ENCODE measurements around the gene GZF1.
"Not testable (repeated sequence)": the region's sequence is repeated elsewhere in the genome, so short reads cannot be mapped to it uniquely, and the experiment has no call there.

The GZF1 gene

DNA sequence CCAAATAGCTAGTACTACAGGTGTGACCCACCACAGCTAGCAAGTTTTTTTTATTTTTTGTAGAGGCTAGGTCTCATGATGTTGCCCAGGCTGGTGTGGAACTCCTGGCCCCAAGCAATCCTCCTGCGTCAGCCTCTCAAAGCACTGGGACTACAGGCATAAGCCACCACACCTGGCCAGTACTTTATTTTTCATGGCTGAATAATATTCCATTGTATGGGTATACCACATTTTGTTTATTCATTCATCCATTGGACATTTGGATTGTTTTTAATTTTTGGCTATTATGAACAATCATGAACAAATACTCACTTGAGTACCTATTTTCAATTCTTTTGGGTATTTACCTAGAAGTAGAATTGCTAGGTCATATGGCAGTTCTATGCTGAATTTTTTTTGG is 18.4 kb upstream of the GZF1 start:
- H3K27ac ChIP-seq, result no peak overlapping the region
- TF ChIP-seq ZFX (IDR thresholded peaks at IDR 0.05; ENCODE audit: borderline replicate concordance) (no peak), CTCF (IDR thresholded peaks at IDR 0.05) (no peak)

- TF ChIP-seq CTCF (IDR thresholded peaks at IDR 0.05) (no peak), ZFX (IDR thresholded peaks at IDR 0.05; ENCODE audit: borderline replicate concordance) (no peak)
- no peak overlapping the region for H3K27ac ChIP-seq
Observed at GRCh38 chr20:23344336-23344735, 17.6 kb upstream of the GZF1 start.

DNA sequence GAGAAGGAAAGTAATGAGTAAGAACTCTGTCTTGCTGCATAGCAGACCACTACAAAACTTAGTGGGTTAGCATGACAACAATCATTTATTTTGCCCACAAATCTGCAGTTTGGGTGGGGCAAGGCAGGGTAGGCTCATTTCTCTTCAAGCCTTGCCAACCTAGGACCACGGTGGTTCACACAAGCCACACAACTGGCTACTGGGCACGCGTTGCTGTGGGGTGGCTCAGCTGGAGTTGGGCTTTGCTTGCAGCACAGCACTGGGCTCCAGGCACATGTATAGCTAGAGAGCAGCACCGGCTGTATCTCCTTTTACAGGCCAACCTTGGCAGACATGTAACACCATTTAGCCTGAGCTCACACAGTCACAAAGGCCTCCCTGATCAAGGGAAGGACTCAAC is 16.0 kb upstream of the GZF1 start:
- no peak overlapping the region for H3K27ac ChIP-seq
- TF ChIP-seq CTCF (IDR thresholded peaks at IDR 0.05) (no peak), ZFX (IDR thresholded peaks at IDR 0.05; ENCODE audit: borderline replicate concordance) (no peak)

GRCh38 chr20:23347791-23348190 is 14.2 kb upstream of the GZF1 start:
- no peak overlapping the region for H3K27ac ChIP-seq
- no peak for TF ChIP-seq ZFX (IDR thresholded peaks at IDR 0.05; ENCODE audit: borderline replicate concordance)
- TF ChIP-seq CTCF (IDR thresholded peaks at IDR 0.05), result no peak

DNA sequence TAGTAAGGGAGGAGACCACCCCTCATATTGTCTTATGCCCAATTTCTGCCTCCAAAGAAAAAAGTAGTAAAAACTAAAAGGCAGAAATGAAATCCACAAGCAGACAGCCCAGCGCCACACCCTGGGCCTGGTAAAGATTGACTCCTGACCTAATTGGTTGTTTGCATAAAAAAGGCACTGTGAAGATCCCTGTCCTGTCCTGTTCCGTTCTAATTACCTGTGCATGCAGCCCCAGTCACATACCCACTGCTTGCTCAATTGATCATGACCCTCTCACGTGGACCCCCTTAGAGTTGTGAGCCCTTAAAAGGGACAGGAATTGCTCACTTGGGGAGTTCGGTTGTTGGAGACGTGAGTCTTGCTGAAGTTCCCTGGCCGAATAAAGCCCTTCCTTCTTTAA is 13.5 kb upstream of the GZF1 start:
- not testable (repeated sequence) for H3K27ac ChIP-seq

- TF ChIP-seq CTCF (IDR thresholded peaks at IDR 0.05) (peak; percentile 34; the same call in 1 of the 2 replicates), ZFX (IDR thresholded peaks at IDR 0.05; ENCODE audit: borderline replicate concordance) (no peak)
- peak overlapping the region; percentile 90 for H3K27ac ChIP-seq
Observed at GRCh38 chr20:23349338-23350195, 12.4 kb upstream of the GZF1 start.

DNA sequence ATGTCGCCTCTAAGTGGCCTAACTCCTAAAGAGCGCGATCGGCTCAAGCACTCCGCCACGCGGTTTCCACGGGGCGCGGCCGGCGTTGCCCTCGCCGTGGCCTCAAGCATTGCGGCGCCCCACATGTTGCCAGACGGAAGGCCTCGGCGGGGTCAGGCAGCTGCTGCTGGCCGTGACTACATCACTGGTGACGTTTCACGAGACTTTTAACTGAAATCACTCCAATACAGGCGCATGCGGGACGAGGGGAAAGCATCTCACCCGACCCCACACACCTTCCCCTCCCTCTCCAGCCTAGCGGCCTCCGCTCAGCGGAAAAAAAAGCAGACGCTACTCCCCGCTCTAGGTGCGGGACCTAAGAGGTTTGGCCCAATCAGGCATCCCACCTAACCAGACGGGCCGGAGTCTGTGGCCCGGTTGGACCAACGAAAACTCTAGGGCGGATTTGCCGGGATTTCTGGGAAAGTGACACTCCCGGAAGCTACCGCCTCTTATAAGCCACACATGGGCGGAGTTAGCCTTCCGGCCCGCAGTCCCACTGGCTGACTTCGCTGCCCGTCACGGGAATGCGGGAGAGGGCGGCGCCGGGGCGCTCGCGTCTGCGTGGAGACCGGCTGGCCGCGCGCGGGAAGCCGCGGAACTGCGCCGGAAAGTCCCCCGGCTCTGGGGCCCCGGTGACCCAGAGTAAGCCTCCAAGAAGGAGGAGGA is 11.6 kb upstream of the GZF1 start, which contains the start of gene NXT1:
NXT1 (plus strand) TSS at position 596 of the 708 bp plus-strand sequence. CDS start 3,251 bp downstream, outside the sequence.
- TF ChIP-seq ZFX (IDR thresholded peaks at IDR 0.05; ENCODE audit: borderline replicate concordance), result no peak
- TF ChIP-seq CTCF (IDR thresholded peaks at IDR 0.05), result peak; percentile 12; the same call in 1 of the 2 replicates
- peak within 1 kb of the TSS; percentile 90 for H3K27ac ChIP-seq
